GDM1 (cell line): ENCODE measurements around the gene C6orf89.

Experiments
- DNase-seq: peaks from one replicate; lab custom pipeline; 2025; lab: John Stamatoyannopoulos, UW

Gene C6orf89

GRCh38 chr6:36969988-36970891 is 84.5 kb downstream of the C6orf89 start:
- no peak for DNase-seq

DNA sequence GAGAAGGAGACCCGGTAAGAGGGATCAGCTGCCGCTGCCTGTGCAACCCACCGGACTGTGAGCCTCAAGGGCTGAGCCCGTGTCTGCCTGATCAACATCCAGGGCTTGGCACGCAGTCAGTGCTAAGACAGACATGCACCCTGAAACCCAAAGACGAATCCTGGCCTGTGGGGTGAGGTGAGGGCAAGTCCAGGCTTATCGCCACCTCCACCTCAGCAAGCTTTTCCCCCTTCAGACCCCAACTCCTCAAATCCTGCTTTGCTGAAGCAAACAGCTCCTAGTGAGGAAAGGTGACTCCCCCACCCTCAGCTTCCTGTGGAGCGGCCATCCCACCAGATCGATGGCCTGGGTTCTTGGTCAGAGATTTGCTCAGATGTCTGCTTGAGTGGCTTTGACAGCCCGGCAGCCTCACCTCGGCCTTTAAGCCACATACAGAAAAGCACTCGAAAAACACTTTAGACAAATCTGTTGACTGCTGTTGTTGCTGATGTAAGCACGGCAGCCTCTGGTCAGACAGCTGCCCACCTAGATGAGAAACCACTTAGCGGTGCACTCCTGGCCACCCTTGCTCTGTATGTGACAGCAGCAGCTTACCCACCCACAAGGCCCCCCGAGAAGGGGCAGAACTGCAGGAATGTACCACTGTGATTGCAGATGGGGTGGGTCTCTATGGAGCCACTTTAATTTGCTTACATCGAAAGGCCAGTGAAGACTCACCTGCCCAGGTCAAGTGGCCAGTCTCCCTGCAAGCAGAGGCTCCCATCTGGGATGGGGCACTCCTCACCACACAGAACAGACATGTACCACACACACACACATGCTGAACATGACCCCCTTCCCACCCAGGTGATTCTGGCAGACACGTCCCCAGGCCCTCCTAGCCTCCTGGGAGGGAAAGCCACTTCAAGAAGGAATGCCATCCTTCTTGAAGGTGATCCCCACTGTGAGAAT is 85.4 kb downstream of the C6orf89 start:
- DNase-seq = no peak

DNA sequence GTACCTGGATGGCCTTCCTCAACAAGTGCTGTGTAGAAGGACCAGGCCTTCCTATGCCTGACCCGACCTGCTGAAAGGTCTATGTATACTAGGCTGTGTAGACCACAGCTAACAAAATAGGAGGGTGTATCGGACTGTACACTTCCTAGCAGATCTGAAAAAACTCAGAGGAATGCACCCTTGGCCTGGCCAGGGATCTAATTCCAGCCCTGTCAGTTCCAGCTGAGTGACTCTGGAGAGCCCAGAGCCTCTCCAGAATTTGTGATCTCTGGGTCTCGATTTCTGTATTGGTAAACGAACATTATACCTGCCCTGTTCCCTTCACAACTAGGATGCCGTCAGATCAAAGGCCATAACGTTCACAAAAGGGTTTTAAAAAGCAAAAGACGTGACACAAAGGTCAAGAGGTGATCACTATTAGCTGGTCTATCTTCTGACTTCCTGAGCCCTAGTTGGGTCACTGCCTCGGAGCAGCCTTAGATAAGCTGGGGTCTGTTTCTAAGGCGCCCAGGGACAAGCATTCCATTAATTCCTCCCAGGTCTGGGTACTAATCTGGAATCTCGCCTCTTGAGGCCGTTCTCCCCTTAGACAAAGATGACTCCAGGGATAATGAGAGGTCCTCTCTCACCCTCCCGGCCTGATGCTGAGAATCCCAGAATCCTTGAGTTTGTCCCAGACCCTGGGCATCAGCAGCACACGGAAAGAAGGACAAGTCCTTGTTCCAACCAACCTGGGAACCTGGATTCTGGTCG is 86.3 kb downstream of the C6orf89 start:
- no peak for DNase-seq

DNA sequence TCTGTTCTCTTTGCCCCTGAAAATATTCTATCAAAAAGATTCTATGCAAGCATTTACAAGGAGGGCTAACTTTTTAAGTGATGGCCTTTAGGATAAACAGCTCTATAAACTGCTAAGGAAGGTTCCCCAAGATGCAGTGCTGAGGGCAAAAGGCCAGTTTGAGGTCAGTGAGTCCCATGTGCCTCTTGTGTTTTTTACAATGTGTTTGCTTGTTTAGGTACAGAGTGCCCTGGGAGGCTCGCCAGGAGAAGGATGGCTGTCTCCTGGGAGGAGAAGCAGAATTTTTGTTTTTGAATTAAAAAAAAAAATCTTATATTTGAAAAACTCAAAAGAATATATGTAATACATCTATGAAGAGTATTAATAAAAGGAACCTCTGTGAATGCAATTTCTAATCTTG is 87.4 kb downstream of the C6orf89 start:
- DNase-seq = no peak

DNA sequence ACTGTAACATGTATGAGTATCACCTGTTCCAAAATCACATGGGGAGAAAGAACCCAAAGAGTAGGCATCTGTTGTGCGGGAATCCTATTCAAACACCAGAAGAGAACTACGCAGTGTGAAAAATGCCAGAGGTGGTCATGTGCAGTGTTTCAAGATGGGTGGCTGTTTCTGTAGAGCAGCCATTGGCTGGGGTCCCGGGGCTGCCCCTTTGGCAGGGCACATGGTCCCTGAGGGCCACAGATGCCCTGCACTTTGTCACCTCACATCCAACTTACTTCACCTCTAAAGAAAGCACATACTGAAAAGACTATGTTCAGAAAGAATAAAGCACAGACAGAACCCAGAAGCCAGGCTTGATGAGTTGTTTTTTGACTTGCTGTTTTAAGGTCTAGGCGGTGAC is 87.9 kb downstream of the C6orf89 start:
- no peak for DNase-seq

- no peak for DNase-seq
Observed at GRCh38 chr6:36975231-36976006, 89.7 kb downstream of the C6orf89 start.

DNA sequence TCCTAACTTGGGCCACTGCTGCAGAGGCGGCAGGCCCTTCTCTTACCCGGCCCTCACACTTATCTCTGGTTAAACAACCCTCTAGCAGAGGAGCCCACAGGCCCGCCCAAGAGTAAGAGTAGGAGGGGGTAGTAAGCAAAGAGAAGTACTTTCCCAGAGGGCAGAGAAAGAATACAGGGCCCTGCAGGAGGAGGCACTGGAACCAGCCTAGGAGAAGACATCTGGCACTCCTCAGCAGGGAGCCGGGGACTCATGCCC is 90.2 kb downstream of the C6orf89 start:
- no peak for DNase-seq

DNA sequence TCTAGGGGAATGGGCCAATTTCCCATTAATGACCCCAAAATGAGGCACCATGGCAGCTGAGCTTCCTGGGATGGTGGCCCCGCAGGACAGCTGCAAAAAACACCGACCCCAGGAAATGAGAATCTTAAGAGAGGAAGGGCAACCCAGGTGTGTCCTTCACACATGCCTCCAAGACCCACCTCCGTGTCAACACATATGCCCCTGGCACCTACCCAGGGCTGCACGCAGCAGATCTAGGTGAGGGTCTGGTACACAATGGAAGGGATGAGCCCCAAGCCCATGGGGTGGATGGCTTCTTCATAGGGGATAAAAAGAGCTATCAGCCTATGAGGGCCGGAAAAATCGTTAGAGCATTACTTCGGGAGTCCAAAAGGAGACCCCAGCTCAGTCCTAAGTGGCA is 90.8 kb downstream of the C6orf89 start:
- DNase-seq = no peak

DNA sequence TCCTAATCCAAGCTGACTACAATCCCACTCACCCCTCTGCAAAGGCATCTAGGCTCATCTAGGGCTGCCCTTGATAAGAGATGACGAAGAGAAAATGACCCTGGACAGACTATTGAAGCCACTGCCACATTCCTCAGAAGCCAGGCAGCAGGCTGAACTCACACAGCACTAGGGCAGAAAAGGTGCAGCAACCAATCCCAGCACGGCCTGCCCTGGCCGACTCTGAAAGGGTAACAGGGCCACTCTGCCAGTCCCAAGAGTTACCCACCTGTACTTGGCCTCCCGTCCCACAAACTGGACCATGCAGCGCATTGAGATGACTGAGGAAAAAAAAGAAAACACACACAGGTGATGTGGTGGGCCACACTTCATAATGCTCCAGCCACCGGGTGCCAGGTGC is 91.2 kb downstream of the C6orf89 start:
- no peak for DNase-seq

DNA sequence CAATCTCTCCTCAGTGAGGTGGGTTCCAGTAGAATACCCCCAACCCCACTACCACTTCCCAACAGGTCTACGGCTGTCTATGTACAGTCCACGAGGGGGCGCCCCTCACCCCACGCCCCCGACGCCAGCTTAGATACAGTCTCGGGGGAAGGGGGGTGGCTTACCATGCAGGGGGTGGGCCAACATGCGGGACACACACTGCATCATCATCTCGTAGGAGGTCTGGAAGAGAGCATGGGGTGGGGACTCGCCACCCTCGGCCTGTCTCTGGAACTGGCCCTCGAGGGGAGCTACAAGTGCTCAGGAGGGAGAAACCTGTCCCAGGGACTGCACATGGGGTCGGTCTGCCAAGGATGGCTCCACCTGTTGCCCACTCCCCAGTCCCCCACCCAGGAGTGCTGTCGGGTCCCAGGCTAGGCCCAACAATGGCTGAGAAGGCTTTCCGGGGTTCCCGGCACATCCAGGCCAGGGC is 91.8 kb downstream of the C6orf89 start:
- DNase-seq = no peak
